Measurements from ENCODE around the gene TMEM132D.
"Not testable (repeated sequence)": the region's sequence is repeated elsewhere in the genome, so short reads cannot be mapped to it uniquely, and the experiment has no call there.

Gene TMEM132D

GRCh38 chr12:129080821-129081220, 823.0 kb downstream of the TMEM132D start:
- DNase-seq = no peak

DNA sequence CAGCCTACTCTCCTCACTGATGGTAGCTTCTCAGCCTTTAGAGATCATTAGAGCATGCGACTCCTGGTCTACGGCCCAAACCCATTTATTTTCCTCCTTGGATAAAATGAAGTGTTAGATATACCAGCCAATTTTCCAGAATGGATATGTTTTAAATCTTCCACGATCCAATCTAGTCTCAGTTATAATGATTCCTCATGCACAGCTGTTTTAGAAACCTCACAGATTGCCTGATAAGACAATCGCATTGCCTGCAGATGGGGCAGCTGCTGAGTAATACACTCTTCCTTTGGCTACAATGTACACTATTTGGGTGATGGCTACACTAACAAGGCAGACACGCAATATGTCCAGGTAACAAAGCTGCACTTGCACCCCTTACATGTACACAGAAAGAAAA, 823.4 kb downstream of the TMEM132D start:
- DNase-seq = no peak

GRCh38 chr12:129079719-129080118, 824.1 kb downstream of the TMEM132D start:
- DNase-seq = no peak

- DNase-seq = no peak
Observed at GRCh38 chr12:129076441-129077320, 827.1 kb downstream of the TMEM132D start.

- DNase-seq = no peak
Observed at GRCh38 chr12:129075460-129076208, 828.2 kb downstream of the TMEM132D start.

- DNase-seq = no peak
Observed at GRCh38 chr12:129074379-129074778, 829.4 kb downstream of the TMEM132D start.

- DNase-seq = no peak
Observed at GRCh38 chr12:129073157-129073915, 830.5 kb downstream of the TMEM132D start.

DNA sequence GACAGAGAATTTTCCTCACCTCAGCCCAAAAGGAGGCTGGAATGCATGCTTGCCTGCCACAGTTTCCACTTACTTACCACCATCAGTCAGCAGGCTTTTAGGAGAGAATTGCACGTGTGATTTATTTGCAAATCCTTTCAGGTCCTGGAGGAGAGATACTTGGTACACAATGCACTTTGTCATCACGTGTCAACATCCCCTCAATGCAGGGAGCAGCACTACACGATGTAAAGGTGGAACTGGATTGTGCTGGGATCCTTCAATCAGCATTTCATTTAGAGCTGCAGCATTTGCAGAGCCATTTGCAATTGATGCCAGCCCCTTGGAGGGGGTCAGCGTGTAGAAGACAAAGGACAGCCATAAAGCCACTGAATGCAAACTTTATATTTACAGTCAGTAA, 832.5 kb downstream of the TMEM132D start:
- no peak for DNase-seq

- DNase-seq = no peak
Observed at GRCh38 chr12:129069886-129070285, 833.9 kb downstream of the TMEM132D start.

GRCh38 chr12:129068684-129069083, 835.1 kb downstream of the TMEM132D start:
- no peak for DNase-seq

DNA sequence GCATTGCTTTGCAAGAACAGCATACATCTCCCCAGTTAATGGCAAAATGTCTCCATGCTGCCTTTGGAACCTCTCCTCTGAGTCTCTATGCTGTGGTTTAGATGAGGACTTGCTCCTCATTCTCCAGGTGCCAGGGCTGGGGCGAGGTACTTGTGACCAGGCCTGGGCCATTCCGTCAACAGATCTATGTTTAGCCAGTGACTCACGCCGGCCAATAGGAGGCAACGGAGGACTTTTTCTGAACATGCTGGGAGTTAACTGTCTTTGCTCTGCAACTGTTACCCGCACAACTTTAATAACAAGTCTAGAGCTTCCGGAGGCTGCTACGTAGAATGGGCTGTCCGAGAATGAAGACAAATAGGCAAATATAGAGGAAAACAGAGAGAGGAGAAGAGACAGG, 836.3 kb downstream of the TMEM132D start:
- no peak for DNase-seq

GRCh38 chr12:129064209-129064855, 839.5 kb downstream of the TMEM132D start:
- DNase-seq = no peak

DNA sequence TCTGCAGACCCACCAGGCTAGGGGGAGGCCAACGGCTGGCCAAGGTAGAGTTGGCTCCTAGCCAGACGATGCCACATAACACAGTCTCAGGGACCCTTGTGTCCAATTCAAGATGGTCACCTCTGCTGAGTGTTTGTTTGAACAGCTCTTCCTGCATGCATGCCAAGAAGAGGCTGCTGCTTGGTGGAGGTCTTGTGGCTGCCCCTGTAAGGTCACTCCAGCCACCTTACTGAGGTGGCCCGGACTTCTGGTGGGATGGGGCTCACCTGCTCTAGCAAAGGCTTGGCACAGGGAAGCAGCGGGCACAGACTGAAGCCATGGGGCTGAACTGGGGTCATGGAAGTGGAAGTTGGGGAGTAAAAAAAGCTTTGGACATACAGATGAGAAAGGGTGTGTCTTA, 840.2 kb downstream of the TMEM132D start:
- no peak for DNase-seq

DNA sequence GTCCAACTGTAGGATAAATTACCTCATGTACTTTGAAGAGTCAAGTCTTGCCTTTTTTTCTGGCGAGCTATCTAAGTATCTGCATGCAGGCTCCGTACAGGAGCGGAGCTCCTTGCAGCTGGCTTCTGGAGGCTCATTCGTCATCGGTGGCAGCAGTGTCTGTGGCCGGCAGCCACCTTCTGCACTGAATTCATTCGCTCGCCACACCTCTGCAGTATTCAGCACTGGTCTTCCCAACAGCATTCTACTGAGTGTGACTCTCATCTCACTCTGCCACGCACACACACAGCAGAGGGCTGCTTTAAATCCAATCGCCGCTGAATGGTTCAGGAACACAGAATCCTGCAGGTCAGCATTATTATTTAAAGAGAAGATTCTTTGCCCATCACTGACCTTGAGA, 850.6 kb downstream of the TMEM132D start:
- DNase-seq = no peak

GRCh38 chr12:129052373-129052772, 851.5 kb downstream of the TMEM132D start:
- DNase-seq = no peak

- DNase-seq = no peak
Observed at GRCh38 chr12:129049917-129050316, 853.9 kb downstream of the TMEM132D start.

GRCh38 chr12:129043334-129043733, 860.5 kb downstream of the TMEM132D start:
- DNase-seq = not testable (repeated sequence)

DNA sequence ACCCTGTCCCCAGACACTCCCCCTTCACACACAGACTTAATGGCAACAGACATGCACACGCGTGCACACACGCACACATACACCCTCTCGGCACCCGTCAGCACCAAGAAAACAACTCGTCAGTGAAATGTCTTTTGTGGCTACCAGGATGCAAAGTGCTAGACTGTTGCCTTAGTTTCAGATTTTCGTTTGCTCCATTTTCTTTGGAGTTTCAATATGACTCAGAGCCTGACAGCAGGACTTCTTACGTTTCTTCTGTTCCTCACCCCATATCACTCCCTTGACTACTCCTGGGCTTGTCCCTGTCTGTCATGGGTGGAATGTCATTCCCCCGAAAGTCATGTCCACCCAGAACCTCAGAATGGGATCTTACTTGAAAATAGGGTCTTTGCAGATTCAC, 867.7 kb downstream of the TMEM132D start:
- DNase-seq = no peak

DNA sequence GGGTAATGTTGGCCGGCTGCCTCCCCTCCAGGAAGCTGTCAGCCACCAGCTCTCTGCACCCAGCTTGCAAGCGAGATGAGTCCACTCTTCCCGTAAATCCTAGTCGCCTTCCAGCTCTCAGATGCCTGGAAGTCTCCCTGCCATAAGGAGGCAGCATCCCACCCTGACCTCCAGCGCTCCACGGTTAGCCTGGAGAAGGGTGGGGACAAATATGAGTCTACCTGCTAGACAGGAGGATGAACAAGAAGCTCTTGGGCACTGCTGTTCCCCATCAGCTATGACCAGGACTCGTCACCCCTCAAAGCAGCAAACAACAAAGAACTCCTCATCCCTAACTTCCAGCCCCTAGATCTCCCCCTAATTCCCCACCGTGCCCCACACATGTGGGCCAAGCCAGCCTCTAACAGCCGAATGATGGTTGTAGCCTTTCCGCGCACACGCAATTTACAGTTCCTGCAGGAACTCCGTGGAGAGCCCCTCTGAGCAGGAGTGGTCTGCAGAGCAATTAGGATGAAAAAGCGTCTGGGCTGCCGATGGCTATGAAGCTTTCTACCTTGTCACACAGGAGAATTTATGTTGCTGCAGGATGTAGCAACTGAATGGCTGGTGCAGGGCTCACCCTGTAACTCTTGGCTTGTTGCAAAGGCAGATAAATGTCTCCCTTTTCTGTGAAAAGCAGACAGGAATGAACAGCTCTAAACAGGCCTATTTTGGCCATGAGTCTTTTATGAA, 869.1 kb downstream of the TMEM132D start:
- no peak for DNase-seq

DNA sequence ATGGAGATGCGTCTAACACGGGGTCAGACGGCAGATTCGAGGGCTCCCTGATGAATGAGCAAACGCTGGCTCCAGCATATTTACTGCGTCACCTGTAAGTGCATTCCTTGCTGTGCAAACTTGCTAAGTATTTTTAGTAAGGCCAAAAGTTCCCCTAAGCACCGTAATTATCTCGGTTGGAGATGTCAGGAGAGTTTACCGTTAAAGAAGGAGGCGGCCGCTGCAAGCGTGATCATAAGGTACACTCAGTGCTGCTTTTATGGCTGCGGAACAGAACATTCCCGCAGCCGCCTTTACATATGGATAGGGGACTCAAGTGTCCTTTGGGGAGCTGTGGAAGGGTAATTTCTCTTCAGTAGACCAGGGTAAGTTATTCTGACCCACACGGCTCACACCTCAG, 875.0 kb downstream of the TMEM132D start:
- no peak for DNase-seq

GRCh38 chr12:129025055-129025454, 878.8 kb downstream of the TMEM132D start:
- no peak for DNase-seq

Data from activated CD8-positive, alpha-beta memory T cell treated with anti-CD3 and anti-CD28 coated beads, Interleukin-2, amount 50 U/mL, for 4 hours (primary cell).